ENCODE data around the gene TINAG.

GRCh38 chr6:54386295-54386694 lies 78.1 kb downstream of the TINAG start:
- TF ChIP-seq, protein P1, sequence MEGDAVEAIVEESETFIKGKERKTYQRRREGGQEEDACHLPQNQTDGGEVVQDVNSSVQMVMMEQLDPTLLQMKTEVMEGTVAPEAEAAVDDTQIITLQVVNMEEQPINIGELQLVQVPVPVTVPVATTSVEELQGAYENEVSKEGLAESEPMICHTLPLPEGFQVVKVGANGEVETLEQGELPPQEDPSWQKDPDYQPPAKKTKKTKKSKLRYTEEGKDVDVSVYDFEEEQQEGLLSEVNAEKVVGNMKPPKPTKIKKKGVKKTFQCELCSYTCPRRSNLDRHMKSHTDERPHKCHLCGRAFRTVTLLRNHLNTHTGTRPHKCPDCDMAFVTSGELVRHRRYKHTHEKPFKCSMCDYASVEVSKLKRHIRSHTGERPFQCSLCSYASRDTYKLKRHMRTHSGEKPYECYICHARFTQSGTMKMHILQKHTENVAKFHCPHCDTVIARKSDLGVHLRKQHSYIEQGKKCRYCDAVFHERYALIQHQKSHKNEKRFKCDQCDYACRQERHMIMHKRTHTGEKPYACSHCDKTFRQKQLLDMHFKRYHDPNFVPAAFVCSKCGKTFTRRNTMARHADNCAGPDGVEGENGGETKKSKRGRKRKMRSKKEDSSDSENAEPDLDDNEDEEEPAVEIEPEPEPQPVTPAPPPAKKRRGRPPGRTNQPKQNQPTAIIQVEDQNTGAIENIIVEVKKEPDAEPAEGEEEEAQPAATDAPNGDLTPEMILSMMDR (conservative IDR thresholded peaks at IDR 0.05 in 1 of 2, IDR thresholded peaks at IDR 0.05 in 1 of 2; ENCODE audit: low read depth in 1 of 2, low read length in 2 of 2), result no peak
- no peak for TF ChIP-seq EZH2 (IDR thresholded peaks at IDR 0.05; ENCODE audit: low read length, missing control alignments)
